ENCODE results near the gene ZMIZ1.

ZMIZ1 gene

GRCh38 chr10:79021948-79022499 is 46.7 kb upstream of the ZMIZ1 start:
- no peaks in the 10 kb centered on the region for H3K27me3 ChIP-seq
- DNase-seq: no peak
- no peak for TF ChIP-seq CTCF (IDR thresholded peaks at IDR 0.05; ENCODE audit: low read depth, low read length)
- H3K36me3 ChIP-seq: no peaks in the 10 kb centered on the region
- H3K9me3 ChIP-seq: no peaks in the 10 kb centered on the region
- H3K4me1 ChIP-seq: peaks cover 62% of the 10 kb centered on the region
- H3K4me3 ChIP-seq (ENCODE audit: low read depth, low read length): no peak overlapping the region

- Histone ChIP-seq H3K27me3 (no peaks in the 10 kb centered on the region), H3K36me3 (no peaks in the 10 kb centered on the region), H3K4me1 (peaks cover 68% of the 10 kb centered on the region), H3K4me3 (ENCODE audit: low read depth, low read length) (no peak overlapping the region), H3K9me3 (no peaks in the 10 kb centered on the region)
- DNase-seq: peak; percentile 86
- TF ChIP-seq CTCF (IDR thresholded peaks at IDR 0.05; ENCODE audit: low read depth, low read length): no peak
Observed at GRCh38 chr10:79022565-79023230, 46.1 kb upstream of the ZMIZ1 start.

- Histone ChIP-seq H3K4me3 (ENCODE audit: low read depth, low read length) (no peak overlapping the region), H3K4me1 (peaks cover 70% of the 10 kb centered on the region), H3K36me3 (no peaks in the 10 kb centered on the region), H3K27me3 (no peaks in the 10 kb centered on the region), H3K9me3 (no peaks in the 10 kb centered on the region)
- DNase-seq: no peak
- TF ChIP-seq CTCF (IDR thresholded peaks at IDR 0.05; ENCODE audit: low read depth, low read length): no peak
Observed at GRCh38 chr10:79023240-79024162, 45.3 kb upstream of the ZMIZ1 start.

- Histone ChIP-seq H3K27me3 (no peaks in the 10 kb centered on the region), H3K4me1 (peaks cover 65% of the 10 kb centered on the region), H3K36me3 (no peaks in the 10 kb centered on the region), H3K9me3 (no peaks in the 10 kb centered on the region), H3K4me3 (ENCODE audit: low read depth, low read length) (no peak overlapping the region)
- DNase-seq: no peak
- TF ChIP-seq CTCF (IDR thresholded peaks at IDR 0.05; ENCODE audit: low read depth, low read length): no peak
Observed at GRCh38 chr10:79024296-79024695, 44.5 kb upstream of the ZMIZ1 start.

- Histone ChIP-seq H3K4me1 (peaks cover 61% of the 10 kb centered on the region), H3K4me3 (ENCODE audit: low read depth, low read length) (no peak overlapping the region), H3K9me3 (no peaks in the 10 kb centered on the region), H3K27me3 (no peaks in the 10 kb centered on the region), H3K36me3 (no peaks in the 10 kb centered on the region)
- DNase-seq: no peak
- no peak for TF ChIP-seq CTCF (IDR thresholded peaks at IDR 0.05; ENCODE audit: low read depth, low read length)
Observed at GRCh38 chr10:79024720-79025198, 44.0 kb upstream of the ZMIZ1 start.
